Hematopoietic multipotent progenitor cell treated with erythropoietin and hydrocortisone succinate and interleukin-3 and kit ligand, for 4 days (in vitro differentiated cells): ENCODE measurements around the gene ARHGAP12.

Source experiments
- DNase-seq: peaks from one replicate; pipeline ENCODE4 v3.0.0-alpha.2; 2015

Gene ARHGAP12

DNA sequence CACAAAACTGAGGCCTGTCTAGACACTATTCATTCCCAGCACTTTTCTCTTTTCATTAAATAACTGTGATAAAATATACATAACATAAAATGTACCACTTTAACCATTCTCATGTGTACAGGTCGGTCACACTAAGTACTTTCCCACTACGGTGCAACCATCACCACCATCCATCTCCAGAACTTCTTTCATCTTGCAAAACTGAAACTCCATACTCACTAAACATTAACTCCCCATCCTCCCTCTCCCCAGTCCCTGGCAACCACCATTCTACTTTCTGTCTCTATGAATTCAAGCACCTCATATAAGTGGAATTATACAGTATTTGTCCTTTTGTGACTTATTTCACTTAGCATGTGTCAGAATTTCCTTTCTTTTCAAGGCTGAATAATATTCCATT, 53.0 kb downstream of the ARHGAP12 start:
- no peak for DNase-seq

DNA sequence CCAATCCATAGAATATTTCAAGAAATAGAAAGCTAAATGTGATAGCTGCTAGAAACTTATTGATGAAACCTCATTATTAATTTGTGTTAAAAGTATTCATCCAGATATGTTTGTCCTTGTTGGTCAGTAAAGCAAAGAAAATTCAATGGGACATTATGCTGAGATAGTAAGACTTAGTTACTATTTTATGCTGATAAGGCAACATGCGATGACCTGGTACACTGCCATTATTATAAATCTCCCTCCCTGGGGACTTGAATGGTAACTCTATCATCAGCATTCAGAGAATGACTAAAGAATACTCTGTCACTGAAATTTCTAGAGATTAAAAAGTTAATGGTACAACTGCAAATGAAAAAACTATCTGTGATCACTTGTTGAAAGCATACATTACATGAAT, 54.9 kb downstream of the ARHGAP12 start:
- no peak for DNase-seq

DNA sequence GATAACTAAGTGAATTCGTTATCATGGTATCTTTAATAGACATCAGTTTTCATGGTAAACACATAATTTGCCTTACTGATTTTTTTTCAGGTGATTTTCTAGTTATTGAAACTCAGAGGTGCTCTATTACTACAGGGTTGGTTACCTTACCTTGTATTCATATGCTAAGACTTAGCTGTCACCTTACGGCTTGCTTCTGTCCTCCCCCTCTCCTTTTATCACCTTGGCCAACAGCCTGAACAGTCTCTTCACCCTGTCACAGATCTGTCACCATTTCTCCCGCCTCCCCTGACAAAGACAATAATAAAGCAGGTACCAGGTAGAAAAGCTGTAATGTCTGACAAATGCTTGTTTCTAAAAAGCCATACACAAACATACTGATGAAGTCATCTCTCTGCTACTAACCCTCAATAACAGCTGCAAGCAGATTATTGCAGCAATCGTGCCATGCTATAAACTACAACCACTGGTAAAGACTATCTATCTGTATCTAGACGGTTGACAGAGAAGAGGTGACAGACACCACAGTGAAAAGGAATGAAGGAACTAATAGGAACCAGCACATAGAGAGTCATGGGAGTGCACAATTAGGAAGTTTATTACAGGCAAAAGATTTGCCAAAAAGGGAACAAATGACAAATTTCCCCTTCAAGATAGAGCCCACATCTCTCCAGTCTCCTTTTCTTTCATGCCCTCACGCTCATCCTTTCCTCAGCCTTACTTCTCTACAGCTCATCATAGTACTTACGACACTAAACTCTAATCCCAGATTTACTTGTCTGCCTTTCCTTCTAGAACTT, 57.2 kb downstream of the ARHGAP12 start:
- DNase-seq, result no peak

DNA sequence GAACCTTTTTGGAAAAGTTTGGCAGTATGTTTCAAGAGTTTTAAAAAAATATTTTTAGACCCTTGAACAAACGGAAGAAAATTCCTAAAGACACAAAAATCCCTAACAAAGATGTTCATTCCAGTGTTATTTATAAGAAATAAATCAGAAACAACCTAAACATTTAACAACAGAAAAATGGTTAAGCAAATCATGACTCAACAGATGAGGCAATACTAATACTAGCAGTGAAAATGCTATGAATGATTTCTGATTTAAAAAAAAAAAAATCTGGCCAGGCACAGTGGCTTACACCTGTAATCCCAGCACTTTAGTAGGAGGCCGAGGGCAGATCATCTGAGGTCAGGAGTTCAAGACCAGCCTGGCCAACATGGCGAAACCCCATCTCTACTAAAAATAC, 61.0 kb downstream of the ARHGAP12 start:
- no peak for DNase-seq

DNA sequence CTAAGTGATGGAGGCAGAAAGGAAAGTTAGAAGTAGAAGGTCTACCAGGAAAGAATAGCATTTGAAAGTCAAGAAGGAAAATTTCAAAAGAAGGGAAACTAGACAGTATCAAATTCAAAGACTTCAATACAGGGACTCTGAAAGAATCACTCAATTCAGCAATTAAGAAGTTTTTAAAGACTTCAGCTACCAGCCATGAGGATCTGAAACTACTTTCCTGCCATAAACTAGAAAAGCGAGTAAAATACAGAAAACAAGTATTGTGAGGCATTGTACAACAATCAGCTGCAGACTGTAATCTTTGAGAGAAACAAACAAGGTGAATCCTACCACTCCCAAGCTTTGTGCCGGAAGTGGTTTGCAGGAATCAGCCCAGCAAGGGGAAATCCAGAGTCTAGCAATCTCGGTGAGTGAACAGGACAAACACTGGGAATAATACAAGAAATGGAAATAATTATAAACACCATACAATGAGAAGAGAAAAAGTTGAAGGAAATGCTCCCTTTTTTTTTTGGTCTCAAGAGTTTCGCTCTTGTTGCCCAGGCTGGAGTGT, 62.4 kb downstream of the ARHGAP12 start:
- DNase-seq, result no peak

DNA sequence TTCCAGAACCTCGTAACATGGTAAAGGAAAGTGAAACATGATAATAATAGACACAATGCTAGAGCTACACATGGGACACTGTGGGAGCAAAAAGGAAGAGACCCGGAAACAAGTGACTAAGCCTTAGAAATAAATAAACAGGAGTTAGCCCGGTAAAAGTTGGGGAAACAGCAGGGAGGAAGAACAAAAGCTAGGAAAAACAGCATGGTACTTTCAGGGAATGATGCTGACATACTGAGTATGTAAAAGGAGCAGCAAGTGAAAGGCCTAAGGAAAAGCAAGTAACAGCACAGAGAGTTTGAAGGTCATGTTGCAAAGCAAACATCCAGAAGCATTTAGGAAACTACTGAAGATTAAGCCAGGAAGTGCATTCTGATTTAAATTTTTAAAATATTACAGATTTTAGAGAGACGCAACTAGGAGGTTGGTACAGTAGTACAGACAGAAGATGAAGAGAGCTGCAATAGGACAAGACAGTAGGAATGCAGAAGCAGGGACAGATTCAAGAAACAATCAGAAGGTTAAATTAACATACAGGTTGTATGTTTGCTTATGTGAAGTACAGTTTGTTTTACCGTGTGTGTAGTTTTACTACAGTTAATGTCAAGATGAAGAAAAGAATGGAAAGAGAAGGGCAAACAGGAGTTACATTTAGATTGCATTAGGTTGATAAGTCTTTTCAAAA, 63.7 kb downstream of the ARHGAP12 start:
- no peak for DNase-seq

DNA sequence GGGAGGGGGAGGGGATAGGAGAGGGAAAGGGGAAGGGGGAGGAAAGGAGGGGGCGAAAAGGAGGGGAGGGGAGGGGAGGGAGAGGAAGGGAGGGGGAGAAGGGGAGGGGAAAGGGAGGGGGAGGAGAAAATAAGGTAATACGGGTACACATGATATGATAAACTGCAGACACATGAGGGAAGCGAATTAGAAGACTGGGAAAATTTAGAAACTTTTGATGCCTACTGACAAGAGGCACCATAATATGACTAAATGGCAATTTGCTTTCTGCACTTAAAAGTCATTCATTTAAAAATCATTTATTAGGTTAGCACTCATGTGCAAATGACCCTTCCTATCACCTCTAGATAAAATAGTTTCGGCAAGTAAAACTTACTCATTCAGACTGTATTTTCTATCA, 73.6 kb downstream of the ARHGAP12 start:
- no peak for DNase-seq

DNA sequence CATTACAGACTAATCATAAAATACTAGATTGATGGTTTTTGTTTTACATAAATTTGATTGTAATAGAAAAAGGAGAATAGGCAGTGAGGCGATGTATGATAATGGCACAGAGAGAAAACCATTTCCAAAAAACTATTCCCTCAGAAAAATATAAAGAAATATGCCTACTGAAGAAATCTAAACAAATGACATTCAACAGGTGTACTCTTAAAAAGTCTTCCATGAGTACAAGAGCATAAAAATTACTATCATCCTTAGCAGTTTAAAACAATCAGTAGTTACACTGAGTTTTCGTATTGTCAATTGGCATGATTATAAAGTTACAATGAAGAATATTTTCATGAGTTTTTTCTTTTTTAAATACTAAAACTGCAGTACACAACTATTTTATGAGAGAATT, 75.0 kb downstream of the ARHGAP12 start:
- DNase-seq, result no peak

DNA sequence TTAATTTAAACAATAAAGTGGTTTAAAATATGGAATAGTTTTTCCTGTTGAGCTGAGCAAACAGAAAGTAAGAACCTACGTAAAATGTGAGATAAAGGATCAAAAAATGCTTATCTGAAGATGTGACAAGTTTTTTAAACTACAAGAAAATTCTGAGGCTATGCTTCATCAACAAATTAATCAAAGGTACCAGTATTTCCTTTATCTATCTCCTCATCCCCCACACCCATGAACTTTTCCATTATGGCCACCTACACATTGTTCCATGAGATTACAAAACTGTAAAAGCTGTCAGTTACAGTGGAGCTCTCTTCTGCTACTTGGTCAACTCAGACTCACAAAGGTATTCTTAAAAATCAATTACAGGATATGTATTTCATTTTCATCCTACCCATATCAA, 77.4 kb downstream of the ARHGAP12 start:
- DNase-seq, result no peak

DNA sequence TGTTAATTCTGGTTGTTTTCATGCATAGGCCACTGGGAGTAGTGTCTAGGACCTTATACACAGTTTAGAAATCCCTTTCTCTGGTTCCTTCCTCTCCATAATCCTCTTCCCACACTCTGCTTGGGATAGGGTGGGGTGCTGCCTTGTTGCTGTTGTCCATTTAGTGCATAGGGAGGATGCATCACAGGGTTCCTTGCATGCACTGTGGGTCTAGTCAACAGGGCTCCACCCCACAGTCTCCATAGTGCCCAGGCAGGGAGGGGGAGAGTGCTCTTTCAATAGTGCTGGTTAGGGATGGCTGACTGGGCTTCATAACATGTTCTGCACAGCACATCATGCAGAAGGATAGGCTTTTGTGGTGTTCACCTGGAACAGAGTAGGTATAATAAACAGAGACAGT, 81.1 kb downstream of the ARHGAP12 start:
- no peak for DNase-seq

DNA sequence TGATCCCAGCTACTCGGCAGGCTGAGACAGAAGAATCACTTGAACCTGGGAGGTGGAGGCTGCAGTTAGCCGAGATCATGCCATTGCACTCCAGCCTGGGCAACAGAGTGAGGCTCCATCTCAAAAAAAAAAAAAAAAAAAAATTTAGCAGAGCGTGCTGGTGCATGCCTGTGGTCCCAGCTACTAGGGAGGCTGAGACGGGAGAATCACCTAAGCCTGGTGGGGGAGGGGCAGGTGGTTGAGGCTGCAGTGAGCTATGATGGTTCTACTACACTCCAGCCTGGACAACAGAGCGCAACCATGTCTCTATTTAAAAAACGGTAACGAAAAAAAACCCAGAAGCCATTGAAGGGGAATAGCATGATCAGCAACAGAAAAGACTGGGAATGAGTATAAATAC, 89.9 kb downstream of the ARHGAP12 start:
- DNase-seq, result no peak

DNA sequence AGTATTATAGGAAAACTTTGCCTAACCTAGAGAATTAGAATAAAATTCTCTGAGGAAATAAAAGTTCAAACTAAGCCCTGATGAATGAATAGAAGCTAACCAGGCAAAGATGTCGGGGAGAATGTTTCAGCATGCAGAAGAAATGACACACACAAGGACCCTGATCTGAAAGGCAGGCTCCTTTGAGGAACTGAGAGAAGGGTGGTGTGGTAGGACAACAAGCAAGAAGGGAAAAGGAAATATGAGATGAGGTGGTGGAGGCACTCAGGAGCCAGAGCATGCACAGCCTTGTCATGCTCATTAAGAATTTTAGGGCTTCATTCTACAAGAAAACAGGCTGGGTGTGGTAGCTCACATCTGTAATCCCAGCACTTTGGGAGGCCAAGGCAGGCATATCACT, 90.6 kb downstream of the ARHGAP12 start:
- DNase-seq, result no peak

DNA sequence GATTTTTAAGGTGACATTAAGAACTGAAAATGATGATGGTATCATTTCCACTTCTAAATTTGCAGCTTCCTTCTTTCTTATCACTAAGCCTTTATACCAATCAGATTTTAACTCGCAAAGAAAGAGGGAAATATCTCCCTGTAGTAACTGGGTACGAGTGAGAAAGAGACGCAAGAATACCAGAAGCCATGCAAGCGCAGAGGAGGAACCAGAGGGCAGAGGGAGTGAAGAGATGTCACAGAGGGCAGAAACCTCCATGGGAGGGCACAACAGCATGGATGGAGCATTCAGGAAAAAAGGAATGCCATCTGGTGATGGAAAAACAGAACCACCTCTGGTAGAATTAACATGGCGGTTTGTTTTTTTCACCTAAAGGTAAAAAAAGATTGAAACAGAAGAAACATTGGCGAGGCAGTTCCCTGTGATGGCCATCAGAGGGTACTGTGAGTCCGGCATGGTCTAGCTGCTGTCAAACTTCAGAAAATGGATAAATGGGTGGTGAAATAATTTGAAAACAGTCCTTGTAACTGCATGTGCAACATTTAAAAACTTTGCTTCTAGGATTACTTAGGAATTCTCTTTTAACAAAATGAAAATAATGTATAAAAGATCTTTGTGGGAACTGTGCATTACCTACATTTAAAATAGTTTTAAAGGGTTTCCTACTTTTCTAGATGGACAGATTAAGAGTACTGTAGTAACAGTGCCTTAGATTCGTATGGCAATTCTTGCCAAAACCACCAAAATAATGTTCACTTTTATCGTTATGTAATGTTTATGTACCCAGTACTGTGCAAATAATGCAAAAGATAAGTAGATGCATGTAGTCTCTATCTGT, 91.8 kb downstream of the ARHGAP12 start:
- peak; percentile 52 for DNase-seq

DNA sequence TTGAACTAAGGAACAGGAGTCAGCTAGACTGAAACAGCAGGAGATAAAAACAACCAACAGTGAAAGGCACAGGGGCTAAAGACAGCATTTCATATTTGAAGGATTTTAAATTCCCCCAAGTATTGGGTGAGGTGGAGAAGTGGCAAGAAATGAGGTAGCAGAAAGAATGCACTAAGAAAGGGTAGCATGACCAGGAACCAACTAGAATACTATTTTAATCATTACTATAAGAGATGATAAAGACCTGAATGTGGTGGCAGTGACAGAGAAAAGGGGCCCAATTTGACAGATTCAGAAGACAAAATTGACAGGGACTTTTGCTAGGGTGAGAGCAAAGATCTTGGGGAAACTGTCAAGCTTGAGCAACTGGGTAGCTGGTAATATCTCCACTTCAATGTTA, 94.9 kb downstream of the ARHGAP12 start:
- no peak for DNase-seq

DNA sequence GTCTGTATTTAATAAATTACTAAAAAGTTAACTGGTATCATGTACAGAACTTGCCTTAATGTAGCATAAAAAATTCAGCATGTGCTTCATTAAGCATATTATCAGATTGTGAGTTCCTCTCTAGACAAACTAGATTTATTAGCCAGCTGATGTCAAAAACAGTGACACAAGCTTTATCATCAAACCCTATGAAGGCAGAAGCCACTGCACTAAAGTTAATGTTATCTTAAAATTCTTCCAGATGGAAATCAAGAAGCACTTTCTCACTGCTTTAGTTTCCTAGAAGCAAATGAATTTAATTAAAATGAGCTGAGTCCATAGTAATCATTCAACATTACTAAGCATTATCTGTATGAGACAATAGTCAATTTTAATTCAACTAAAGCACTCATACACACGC, 96.4 kb downstream of the ARHGAP12 start:
- DNase-seq, result no peak

DNA sequence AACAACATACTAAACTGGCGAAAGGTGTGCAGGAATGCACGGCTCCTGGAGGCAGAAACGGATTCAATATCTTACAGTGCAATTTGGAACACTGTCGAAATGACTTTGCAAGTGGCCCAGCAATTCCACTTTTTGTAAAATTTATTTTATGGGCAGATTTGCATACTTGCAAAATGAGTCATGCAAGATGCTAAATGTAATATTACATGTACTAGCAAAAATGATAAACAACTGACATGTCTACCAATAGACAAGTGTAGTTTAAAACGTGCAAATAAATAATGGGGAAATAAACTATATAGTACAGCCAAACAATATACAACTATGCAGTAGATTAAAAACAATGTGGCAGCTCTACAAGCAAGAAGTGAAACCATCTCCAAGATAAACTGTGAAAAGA, 97.7 kb downstream of the ARHGAP12 start:
- DNase-seq, result no peak

DNA sequence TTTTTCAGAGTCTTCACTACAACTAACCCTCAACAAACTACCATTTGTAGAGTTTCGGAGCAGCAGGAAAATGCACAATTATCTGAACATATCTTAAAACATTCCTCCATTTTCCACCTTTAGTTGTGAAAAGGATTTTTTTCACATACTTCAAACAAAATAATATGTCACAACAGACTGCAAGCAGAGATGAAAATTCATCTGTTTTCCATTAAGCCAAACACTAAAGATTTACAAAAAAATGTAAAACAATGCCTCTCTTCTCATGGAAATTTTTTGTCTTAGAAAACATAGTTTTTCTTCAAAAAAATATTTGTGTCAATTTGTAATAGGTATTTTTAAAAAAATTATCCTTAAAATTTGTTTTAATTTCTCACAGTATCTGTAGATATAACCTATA, 98.9 kb downstream of the ARHGAP12 start:
- no peak for DNase-seq

DNA sequence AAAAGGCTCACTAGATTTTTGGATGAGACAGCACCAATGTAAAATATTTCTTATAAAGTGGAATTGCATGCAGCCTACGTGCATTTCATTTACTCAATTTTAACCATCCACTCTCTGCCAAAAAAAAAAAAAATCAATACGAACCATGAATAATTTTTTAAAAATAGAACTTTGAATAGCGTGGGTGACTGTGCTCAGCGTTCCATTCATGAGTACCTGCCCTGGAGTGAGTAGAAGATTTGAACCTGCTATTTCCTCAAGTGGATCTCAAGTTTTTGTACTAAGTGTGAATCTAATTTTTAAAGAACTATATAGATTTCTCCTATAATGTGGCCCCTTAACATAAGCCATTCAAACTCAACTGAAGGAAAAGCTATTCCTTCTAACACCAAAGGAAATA, 105.3 kb downstream of the ARHGAP12 start:
- no peak for DNase-seq

DNA sequence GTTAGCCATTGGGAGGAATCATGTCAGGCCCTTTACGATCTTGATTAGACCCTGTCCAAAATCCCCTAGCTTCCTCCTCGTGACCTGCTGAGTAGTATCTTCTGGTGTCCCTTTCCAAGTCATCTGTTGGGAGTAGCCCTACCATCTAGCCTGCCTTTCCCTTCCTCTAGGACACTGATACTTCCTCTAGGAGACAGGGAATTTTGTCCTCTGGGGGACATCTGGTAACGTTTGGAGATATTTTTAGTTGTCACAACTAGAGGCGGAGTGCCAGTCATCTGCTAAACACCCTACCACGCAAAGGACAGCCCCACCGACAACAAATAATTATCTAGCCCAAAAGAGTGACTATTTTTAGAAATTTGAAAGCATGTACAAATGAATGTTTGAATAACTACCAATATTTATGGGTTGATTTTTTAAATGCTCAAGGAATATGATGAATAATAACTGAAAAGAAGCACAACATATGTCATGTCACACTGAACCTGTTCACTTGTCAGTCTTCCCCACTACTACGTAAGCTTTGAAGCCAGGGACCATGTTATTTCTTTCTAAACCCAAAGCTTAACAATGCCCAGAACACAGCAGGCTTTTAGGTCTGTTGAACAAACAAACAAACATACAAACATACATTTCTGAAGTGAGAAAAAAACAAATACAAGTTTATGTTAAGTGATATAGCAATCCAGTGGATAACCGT, 105.9 kb downstream of the ARHGAP12 start:
- DNase-seq, result no peak

DNA sequence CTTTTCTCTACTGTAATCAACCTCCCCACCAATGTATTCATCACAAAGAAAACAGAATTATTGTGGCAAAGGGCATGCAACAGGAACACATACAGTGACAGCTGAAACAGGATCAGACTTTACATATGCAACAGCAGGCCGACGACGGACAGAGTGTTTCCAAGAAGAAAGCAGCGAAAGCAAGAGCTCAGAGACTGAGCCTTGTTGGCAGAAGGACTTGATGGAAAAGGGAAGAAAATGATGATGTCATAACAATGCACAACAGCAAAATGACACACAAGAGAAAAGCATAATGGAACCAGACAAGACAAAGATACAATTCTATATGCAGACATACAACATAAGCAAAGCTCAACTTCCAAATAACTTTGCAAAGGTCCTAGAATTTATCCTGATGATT, 106.5 kb downstream of the ARHGAP12 start:
- DNase-seq, result no peak

DNA sequence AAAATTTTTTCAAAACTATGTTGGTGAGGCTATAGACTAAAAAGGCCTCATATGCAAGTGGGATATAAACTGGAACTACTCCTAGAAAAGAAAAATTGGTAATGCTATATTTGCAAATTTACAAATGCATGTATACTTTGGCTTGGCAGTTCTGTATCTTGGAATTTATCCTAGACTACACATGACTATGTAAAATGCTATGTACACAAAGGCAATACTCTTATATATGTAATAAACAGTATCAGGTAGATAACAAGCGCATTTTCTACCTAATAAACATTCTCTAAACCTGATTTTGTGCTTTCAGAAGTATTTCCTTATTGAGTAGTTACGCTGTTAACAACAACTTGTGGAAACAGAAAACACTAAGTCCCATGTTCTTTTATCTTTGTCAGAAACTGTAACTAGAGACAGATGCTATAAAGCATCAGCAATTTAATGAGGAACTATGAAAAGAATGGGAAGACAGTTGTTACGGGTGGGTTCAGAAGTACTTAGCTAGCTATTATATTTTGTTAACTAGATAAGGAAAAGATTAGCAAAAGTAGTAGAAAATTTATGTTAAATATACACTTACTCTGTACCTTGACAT, 107.8 kb downstream of the ARHGAP12 start:
- DNase-seq, result no peak

DNA sequence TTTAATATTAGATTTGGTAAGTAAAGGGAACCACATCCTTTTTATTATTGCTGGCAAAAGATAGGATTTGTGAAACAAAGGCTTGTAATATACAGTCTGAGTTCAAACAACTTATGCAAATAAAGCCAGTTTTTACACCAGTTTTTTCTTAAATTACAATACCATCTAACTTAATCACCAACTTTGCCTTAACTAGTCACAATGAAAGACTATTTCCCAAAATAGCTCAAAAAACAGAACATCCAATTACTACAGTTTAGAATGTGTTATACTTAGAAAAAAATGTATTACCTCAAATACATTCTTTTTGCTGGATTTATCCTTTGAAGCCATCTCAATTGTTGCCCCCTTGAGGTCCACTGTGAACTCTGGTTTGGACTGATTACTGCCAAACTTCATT, 108.5 kb downstream of the ARHGAP12 start:
- DNase-seq, result no peak
